ENCODE measurements around the gene SLC38A1.

GRCh38 chr12:46271863-46272262 is 3.0 kb upstream of the SLC38A1 start:
- TF ChIP-seq, protein P1, sequence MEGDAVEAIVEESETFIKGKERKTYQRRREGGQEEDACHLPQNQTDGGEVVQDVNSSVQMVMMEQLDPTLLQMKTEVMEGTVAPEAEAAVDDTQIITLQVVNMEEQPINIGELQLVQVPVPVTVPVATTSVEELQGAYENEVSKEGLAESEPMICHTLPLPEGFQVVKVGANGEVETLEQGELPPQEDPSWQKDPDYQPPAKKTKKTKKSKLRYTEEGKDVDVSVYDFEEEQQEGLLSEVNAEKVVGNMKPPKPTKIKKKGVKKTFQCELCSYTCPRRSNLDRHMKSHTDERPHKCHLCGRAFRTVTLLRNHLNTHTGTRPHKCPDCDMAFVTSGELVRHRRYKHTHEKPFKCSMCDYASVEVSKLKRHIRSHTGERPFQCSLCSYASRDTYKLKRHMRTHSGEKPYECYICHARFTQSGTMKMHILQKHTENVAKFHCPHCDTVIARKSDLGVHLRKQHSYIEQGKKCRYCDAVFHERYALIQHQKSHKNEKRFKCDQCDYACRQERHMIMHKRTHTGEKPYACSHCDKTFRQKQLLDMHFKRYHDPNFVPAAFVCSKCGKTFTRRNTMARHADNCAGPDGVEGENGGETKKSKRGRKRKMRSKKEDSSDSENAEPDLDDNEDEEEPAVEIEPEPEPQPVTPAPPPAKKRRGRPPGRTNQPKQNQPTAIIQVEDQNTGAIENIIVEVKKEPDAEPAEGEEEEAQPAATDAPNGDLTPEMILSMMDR (IDR thresholded peaks at IDR 0.05): no peak
- no peak for TF ChIP-seq POLR2A (IDR thresholded peaks at IDR 0.05)
- TF ChIP-seq EP300 (IDR thresholded peaks at IDR 0.05): no peak
- no peak for TF ChIP-seq POLR2AphosphoS5 (IDR thresholded peaks at IDR 0.05)

All from upper lobe of left lung (tissue), 4 donors.